Glomerular endothelial cell (primary cell): ENCODE measurements around the gene AFF2. TPM values are rescaled to one million over a fixed set of nuclear protein-coding genes. Genes with fewer than 3 reads are reported as not detected.

Experiments
- DNase-seq: peaks from one replicate; pipeline ENCODE4 v3.0.0-alpha.2; 2011; ENCODE audit warnings: low read depth, low spot score; ENCODE audit errors: extremely low read depth
- total RNA-seq: library from RNA; depleted of rRNA; stranded (reverse); fragments of >200 nt; gene quantifications from 2 replicates; pipeline ENCODE4 v1.2.3, GENCODE V29; 2015

AFF2 gene
- total RNA-seq, 1 donor from 2014 or later = 0.06 TPM

DNA sequence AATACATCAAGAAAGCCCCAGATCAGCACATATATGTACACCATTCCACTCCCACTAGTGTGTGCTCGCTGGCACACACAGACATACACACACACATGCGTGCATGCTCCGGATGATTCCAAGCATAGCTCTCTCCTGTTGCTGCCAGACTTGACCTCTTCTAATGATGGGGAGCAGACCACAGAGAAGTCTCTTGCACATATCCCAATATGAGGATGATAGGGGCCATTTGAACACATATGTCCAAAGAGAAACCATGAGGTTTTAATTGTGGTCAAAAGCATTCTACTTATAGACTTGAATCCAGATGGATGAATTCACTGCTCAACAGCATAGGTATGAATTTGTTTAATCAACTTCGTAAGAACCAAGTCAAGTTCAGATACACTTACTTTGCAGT, 214.9 kb downstream of the AFF2 start:
- DNase-seq = no peak

GRCh38 chrX:148722966-148723365, 222.5 kb downstream of the AFF2 start:
- DNase-seq = no peak

- DNase-seq = no peak
Observed at GRCh38 chrX:148723551-148723950, 223.1 kb downstream of the AFF2 start.

DNA sequence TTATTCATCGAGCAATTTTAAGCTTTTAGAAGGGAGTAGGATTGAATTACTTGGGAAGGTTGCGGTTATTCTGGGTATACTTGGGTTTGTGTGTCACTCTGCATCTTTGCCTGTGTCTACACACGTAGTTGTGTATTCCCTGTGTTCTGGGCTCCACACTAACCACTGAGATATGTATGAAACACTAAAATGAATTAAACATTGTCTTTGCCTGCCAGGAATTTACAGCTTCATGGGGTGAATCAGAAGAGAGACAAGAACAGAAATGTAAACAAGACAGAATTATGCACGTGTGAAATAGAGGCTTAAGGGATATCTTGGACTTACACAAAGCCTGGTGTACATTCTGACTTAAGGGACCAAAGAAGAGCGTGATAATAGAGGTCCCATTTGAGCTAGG, 228.5 kb downstream of the AFF2 start:
- DNase-seq = no peak

- no peak for DNase-seq
Observed at GRCh38 chrX:148732743-148733142, 232.3 kb downstream of the AFF2 start.

DNA sequence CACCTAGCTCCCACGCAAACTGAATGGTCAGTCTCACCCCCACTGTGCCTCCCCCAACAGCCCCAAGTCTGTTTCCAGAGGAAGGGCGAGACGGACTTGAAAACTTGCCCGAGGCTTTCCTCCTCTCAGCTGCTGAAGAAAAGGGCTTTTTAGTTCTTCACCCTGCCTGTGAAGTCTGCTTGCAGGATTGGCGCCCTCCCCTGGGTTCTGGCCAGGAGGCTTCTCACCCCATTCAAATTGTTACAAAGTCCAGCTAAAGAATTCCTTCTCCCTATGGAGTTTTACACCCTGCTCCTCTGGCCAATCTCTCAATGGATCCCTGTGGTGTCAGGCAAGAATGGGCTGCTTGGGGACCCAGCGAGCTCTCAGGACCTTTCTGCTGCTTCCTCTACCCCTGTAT, 241.0 kb downstream of the AFF2 start:
- DNase-seq = no peak

DNA sequence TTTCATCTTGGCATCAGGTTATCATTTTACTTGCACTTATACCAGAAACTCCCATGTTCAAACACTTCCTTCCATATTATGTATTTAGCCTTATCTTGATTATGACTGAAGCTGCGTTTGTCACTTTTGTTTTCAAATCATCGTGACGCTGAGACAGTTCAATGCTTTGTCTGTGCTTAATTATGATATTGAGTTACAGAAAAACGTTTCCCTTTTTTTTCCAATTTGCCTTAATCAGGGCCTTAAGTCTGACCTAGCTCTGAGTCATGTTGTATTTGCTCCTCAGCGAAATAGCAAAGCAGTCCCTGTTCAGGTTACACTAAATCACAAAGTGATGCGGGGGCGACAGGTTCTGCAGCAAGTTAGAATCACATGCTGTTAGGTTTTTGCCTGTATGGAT, 254.7 kb downstream of the AFF2 start:
- no peak for DNase-seq

DNA sequence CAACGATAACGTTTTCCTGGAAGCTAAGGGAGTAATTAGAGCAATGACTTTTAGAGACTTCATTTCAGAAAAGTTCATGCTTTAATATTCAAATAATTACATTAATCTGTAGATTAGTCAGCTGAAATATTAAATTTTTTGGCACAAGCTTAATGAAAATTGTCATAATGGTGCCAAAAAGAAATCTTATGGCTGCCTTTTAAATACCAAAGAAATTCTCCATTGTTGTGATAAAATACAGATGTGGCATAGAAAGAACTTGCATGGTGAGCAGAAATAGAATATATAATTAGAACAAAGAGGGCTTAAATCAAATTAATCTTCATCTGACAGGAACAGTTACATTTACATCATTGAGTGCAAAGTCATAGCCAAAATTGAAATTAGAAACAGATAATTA, 263.5 kb downstream of the AFF2 start:
- DNase-seq = no peak

DNA sequence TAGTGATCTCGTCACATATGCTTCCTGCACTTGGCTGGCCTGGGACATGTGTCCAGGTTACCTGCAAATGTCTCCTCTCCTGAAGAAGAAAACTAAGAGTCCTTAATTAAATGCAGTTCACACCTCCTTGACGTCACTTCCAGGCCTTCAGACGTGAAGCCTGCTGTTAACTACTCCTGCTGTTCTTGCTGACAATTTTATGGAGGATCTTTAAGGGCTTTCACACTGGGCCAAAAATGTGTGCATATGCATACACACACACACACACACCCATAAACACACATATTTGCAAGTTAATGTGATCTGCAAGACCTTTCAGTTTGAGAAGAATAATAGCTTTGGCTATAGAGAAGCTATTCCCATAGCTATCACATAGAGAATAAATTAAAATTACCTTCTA, 267.9 kb downstream of the AFF2 start:
- no peak for DNase-seq

- DNase-seq = no peak
Observed at GRCh38 chrX:148771440-148771839, 271.0 kb downstream of the AFF2 start.

- DNase-seq = no peak
Observed at GRCh38 chrX:148774276-148774675, 273.9 kb downstream of the AFF2 start.

GRCh38 chrX:148784137-148784536, 283.7 kb downstream of the AFF2 start:
- DNase-seq = no peak

DNA sequence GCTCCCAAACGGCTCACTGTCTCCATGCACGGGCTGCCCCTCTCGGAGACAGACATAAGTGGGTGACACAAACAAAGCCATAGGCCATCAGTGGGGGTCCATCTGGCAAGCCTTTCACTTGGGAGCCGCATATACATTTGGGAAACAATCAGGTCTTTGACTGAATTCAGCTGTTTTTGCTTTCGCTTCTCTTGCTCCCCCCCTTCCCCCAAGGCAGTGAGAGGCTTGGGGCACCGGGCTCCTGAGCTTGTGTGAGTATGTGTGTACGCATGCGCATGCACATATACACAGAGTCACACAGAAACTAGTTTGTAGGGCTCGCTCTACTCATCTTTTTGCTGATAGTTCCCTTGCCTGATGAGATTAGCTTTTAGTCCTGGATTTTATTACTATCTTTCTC, 284.4 kb downstream of the AFF2 start:
- no peak for DNase-seq

- DNase-seq = no peak
Observed at GRCh38 chrX:148785256-148785655, 284.8 kb downstream of the AFF2 start.

GRCh38 chrX:148788449-148788848, 288.0 kb downstream of the AFF2 start:
- no peak for DNase-seq

DNA sequence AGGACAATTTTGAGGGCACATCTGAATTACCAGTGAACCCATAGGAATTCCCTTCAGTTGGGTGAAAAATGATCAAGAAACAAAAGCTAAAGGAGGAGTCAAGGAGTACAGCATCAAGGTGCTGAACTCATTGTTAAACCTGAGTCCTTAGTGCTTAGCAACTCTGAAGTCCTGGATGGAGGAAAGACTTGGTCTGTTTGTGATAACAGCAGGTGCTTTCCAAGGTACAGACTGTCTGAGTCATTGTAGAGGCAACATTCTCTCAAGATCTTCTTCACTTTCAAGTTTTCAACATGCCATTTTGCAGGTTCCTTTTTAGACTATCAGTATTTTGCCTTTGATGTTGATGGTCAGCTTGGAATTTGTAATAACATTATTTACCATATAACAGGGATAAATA, 293.9 kb downstream of the AFF2 start:
- DNase-seq = no peak

- DNase-seq = no peak
Observed at GRCh38 chrX:148804579-148805355, 304.4 kb downstream of the AFF2 start.

GRCh38 chrX:148806145-148806870, 305.9 kb downstream of the AFF2 start:
- no peak for DNase-seq

GRCh38 chrX:148808833-148809232, 308.4 kb downstream of the AFF2 start:
- no peak for DNase-seq

- no peak for DNase-seq
Observed at GRCh38 chrX:148811236-148811635, 310.8 kb downstream of the AFF2 start.

DNA sequence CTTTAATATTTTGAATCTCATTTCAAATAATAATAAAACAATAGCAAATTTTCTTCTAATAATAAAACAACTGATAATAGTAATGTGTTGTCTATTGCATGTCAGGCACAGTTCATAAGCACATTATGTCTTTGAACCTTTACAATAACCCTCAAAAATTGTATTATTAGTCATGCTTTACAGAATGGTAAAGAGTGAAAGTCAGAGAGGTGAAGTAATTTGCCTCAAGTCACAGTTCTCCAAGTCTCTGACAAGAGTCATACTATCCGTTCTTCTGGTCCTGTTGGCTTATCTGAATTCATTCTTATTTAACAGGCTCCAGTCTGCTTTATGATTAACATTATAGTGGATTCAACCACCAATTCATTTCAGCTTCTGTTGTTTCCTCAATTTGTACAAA, 313.0 kb downstream of the AFF2 start:
- no peak for DNase-seq

- DNase-seq = no peak
Observed at GRCh38 chrX:148813967-148814366, 313.6 kb downstream of the AFF2 start.
